Esophagus muscularis mucosa (tissue), 4 donors: Measurements from ENCODE around the gene TNFRSF25. TPM values are rescaled to one million over a fixed set of nuclear protein-coding genes. Genes with fewer than 3 reads are reported as not detected.

ENCODE experiments used
- DNase-seq: peaks from one replicate; pipeline ENCODE4 v3.0.0-alpha.2; 2017; ENCODE audit errors: extremely low spot score
- H3K27ac ChIP-seq, 4 donors: fragments of 200-600 bp; sonication (generic); replicated peaks in 1 of 4; 1 replicate in 3 of 4; 2 replicates in 1 of 4; pipeline ENCODE4 v1.5.1; 2016 to 2019; ENCODE audit warnings: mild to moderate bottlenecking in 1 of 4
- H3K27me3 ChIP-seq, 4 donors: fragments of 200-600 bp; sonication (generic); one replicate each; pipeline versions ENCODE4 v1.5.1 to v1.6.0; 2016 to 2019
- H3K36me3 ChIP-seq, 4 donors: fragments of 200-600 bp; sonication (generic); one replicate each; pipeline ENCODE4 v1.5.1; 2016 to 2019
- H3K4me1 ChIP-seq, 4 donors: fragments of 200-600 bp; sonication (generic); one replicate each; pipeline ENCODE4 v1.5.1; 2016 to 2019
- H3K4me3 ChIP-seq, 4 donors: fragments of 200-600 bp; sonication (generic); 1 replicate in 2 of 4; 2 replicates in 2 of 4; pipeline ENCODE4 v1.5.1; 2016 to 2019; ENCODE audit warnings: mild to moderate bottlenecking in 4 of 4, moderate library complexity in 1 of 4
- H3K9me3 ChIP-seq, 4 donors: fragments of 200-600 bp; sonication (generic); 1 replicate in 3 of 4; 2 replicates in 1 of 4; pipeline ENCODE4 v1.5.1; 2016 to 2019
- CTCF ChIP-seq, 3 experiments: fragments of 200-600 bp in 2 of 3; fragments of 450-650 bp in 1 of 3; sonication (generic) in 2 of 3; IDR thresholded peaks; one replicate each; pipeline ENCODE4 v1.5.1; 2017 to 2019; ENCODE audit warnings: antibody characterized with exemption in 3 of 3, mild to moderate bottlenecking in 2 of 3, moderate library complexity in 1 of 3
- EP300 ChIP-seq: sonication (generic); formaldehyde crosslinking; IDR thresholded peaks from one replicate; pipeline ENCODE4 v1.6.1; 2017; ENCODE audit warnings: antibody characterized with exemption
- POLR2A ChIP-seq: fragments of 450-650 bp; IDR thresholded peaks from one replicate; pipeline ENCODE4 v1.6.1; 2017; ENCODE audit warnings: antibody characterized with exemption, moderate library complexity, mild to moderate bottlenecking, low read depth
- POLR2AphosphoS5 ChIP-seq, 2 donors: sonication (generic); formaldehyde crosslinking; IDR thresholded peaks; one replicate each; pipeline ENCODE4 v1.6.1; 2017; ENCODE audit warnings: antibody characterized with exemption in 2 of 2
- WGBS: methylation state at CpG from one replicate; pipeline ENCODE4 v1.1.5; 2018; 5-methylcytosine and 5-hydroxymethylcytosine counted together
- intact Hi-C: fragments of 100-400 bp; cut with DNase I; formaldehyde crosslinking; loops from one replicate; pipeline ENCODE4 v1.15.1; 2023
- total RNA-seq, 4 donors: library from RNA; depleted of rRNA; stranded (reverse); fragments of >200 nt; gene quantifications; one replicate each; pipeline versions ENCODE4 v1.1.0 to v1.2.1, GENCODE V29; 2016

TNFRSF25 gene
- total RNA-seq, 4 donors from 2014 or later: 2.5 to 9.1 (median 9.1) TPM

GRCh38 chr1:6496890-6497214 is 30.9 kb upstream of the TNFRSF25 start:
- peak overlapping the region; percentile 68 to 73 (median 72) for H3K27ac ChIP-seq

GRCh38 chr1:6496365-6496721 is 30.4 kb upstream of the TNFRSF25 start:
- no peaks in the 10 kb centered on the region for H3K36me3 ChIP-seq
- 30% methylated on average over 13 of the region's 13 CpGs for WGBS
- peak overlapping the region; percentile 59 to 70 (median 66) for H3K4me3 ChIP-seq
- DNase-seq: no peak
- H3K9me3 ChIP-seq: no peaks in the 10 kb centered on the region
- peaks cover 37 to 50% (median 47%) of the 10 kb centered on the region in 4 donors for H3K4me1 ChIP-seq
- peak overlapping the region; percentile 39 to 73 (median 70) for H3K27ac ChIP-seq
- TF ChIP-seq POLR2A (no peak), POLR2AphosphoS5 (IDR thresholded peaks at IDR 0.05) (no peak), CTCF (IDR thresholded peaks at IDR 0.05) (no peak), EP300 (no peak)
- H3K27me3 ChIP-seq: peaks cover 0 to 8% (median 0%) of the 10 kb centered on the region in 4 donors
- intact Hi-C loops: no loop called here

More at GRCh38 chr1:6496890-6497214, 30.9 kb upstream of the TNFRSF25 start:
- intact Hi-C loops: no loop called here
- TF ChIP-seq EP300 (no peak), POLR2AphosphoS5 (IDR thresholded peaks at IDR 0.05) (no peak), POLR2A (no peak), CTCF (IDR thresholded peaks at IDR 0.05) (no peak)
- no peak for DNase-seq
- H3K4me1 ChIP-seq: peaks cover 37 to 50% (median 45%) of the 10 kb centered on the region in 4 donors
- H3K27me3 ChIP-seq: peaks cover 0 to 9% (median 0%) of the 10 kb centered on the region in 4 donors
- no peaks in the 10 kb centered on the region for H3K36me3 ChIP-seq
- 3% methylated on average over 14 of the region's 21 CpGs for WGBS
- H3K4me3 ChIP-seq: peak overlapping the region; percentile 59 to 70 (median 66)
- H3K9me3 ChIP-seq: no peaks in the 10 kb centered on the region

- Histone ChIP-seq H3K27me3 (peaks cover 0 to 8% (median 0%) of the 10 kb centered on the region in 4 donors), H3K27ac (peak overlapping the region in 3 of 4 donors; percentile 39 to 73 (median 71)), H3K9me3 (no peaks in the 10 kb centered on the region), H3K4me1 (peaks cover 39 to 56% (median 52%) of the 10 kb centered on the region in 4 donors), H3K4me3 (peak overlapping the region; percentile 59 to 70 (median 66)), H3K36me3 (no peaks in the 10 kb centered on the region)
- TF ChIP-seq EP300 (no peak), POLR2AphosphoS5 (IDR thresholded peaks at IDR 0.05) (no peak), CTCF (IDR thresholded peaks at IDR 0.05) (no peak)
- DNase-seq: no peak
- 81% methylated on average over 10 of the region's 14 CpGs for WGBS
- intact Hi-C loops: no loop called here
These were observed 29.8 kb upstream of the TNFRSF25 start for GRCh38 chr1:6495540-6496364.

GRCh38 chr1:6495041-6495441 is 29.1 kb upstream of the TNFRSF25 start:
- intact Hi-C loops: no loop called here
- no peaks in the 10 kb centered on the region for H3K9me3 ChIP-seq
- 33% methylated on average over 1 of the region's 13 CpGs for WGBS
- no peaks in the 10 kb centered on the region for H3K36me3 ChIP-seq
- no peak overlapping the region for H3K27ac ChIP-seq
- DNase-seq: no peak
- no peak overlapping the region for H3K4me3 ChIP-seq
- H3K27me3 ChIP-seq: peaks cover 0 to 10% (median 0%) of the 10 kb centered on the region in 4 donors
- H3K4me1 ChIP-seq: peaks cover 43 to 63% (median 59%) of the 10 kb centered on the region in 4 donors
- TF ChIP-seq EP300 (no peak), POLR2AphosphoS5 (IDR thresholded peaks at IDR 0.05) (no peak), POLR2A (no peak), CTCF (IDR thresholded peaks at IDR 0.05) (no peak)
